Esophagus squamous epithelium (tissue), 4 donors: ENCODE results near the gene RWDD1.

Source experiments
- CTCF ChIP-seq, 6 experiments: fragments of 450-650 bp in 4 of 6; fragments of 200-600 bp in 2 of 6; sonication (generic) in 2 of 6; IDR thresholded peaks; one replicate each; pipeline ENCODE4 v1.5.1; 2016 to 2019; ENCODE audit warnings: antibody characterized with exemption in 6 of 6, mild to moderate bottlenecking in 4 of 6, moderate library complexity in 4 of 6
- POLR2A ChIP-seq, 4 donors: fragments of 450-650 bp; IDR thresholded peaks; one replicate each; pipeline ENCODE4 v1.6.1; 2017; ENCODE audit warnings: antibody characterized with exemption in 4 of 4, mild to moderate bottlenecking in 4 of 4, moderate library complexity in 3 of 4

- no peak for TF ChIP-seq CTCF (IDR thresholded peaks at IDR 0.05)
- no peak for TF ChIP-seq POLR2A (IDR thresholded peaks at IDR 0.05)
These were observed 39.8 kb downstream of the RWDD1 start for GRCh38 chr6:116611056-116611455.
